ENCODE results near the gene NEURL2. TPM values are rescaled to one million over a fixed set of nuclear protein-coding genes. Genes with fewer than 3 reads are reported as not detected.

The NEURL2 gene
- total and polyA plus RNA-seq, 10 of the 15 experiments (the other 5 are each of a cell fraction or from before 2014, with no cell fraction given): 0.53 to 7.0 (median 2.7) TPM

GRCh38 chr20:45866454-45866853, 24.6 kb downstream of the NEURL2 start (continued):
- TF ChIP-seq CBX3 (IDR thresholded peaks at IDR 0.05; ENCODE audit: borderline replicate concordance, low read depth): no peak
- no peak for TF ChIP-seq BMI1 (IDR thresholded peaks at IDR 0.05; ENCODE audit: borderline replicate concordance)
- no peak for TF ChIP-seq REST (IDR thresholded peaks at IDR 0.05; ENCODE audit: low read depth, low read length)
- TF ChIP-seq DPF2 (IDR thresholded peaks at IDR 0.05): no peak
- TF ChIP-seq PBX3 (IDR thresholded peaks at IDR 0.05; ENCODE audit: insufficient replicate concordance, low read depth, low read length): no peak
- TF ChIP-seq POU2F2 (IDR thresholded peaks at IDR 0.05; ENCODE audit: borderline replicate concordance, low read depth, low read length): no peak
